A673 (cell line): Measurements from ENCODE around the gene MAP7. TPM values are rescaled to one million over a fixed set of nuclear protein-coding genes. Genes with fewer than 3 reads are reported as not detected.

Source experiments
- BruUV-seq: library from RNA; stranded (reverse); fragments of 400-500 nt; replicated peaks from 2 replicates; lab custom pipeline; 2021; lab: Mats Ljungman, UMichigan
- CTCF ChIA-PET: fragments of 300-600 bp; sonication (Branson Sonifier 250); formaldehyde crosslinking; loops from one replicate; lab custom pipeline; 2022; ENCODE audit warnings: antibody characterized with exemption; lab: Charles Lee
- POLR2A ChIA-PET: fragments of 300-600 bp; sonication (Branson Sonifier 250); formaldehyde crosslinking; loops from one replicate; lab custom pipeline; 2022; ENCODE audit warnings: antibody characterized with exemption; ENCODE audit not compliant: low non-redundant PET; lab: Charles Lee
- DNase-seq: peaks from one replicate; pipeline ENCODE4 v3.0.0-alpha.2; 2015; ENCODE audit warnings: low spot score
- H3K27ac ChIP-seq: fragments of 200-600 bp; sonication (generic); 2 replicates; pipeline ENCODE4 v1.5.1; 2016; ENCODE audit warnings: mixed run types, low read depth, mild to moderate bottlenecking, mixed read lengths, antibody characterized with exemption, low read length; ENCODE audit not compliant: poor library complexity, severe bottlenecking
- H3K27me3 ChIP-seq: fragments of 200-600 bp; sonication (generic); replicated peaks from 2 replicates; pipeline ENCODE4 v1.6.1; 2017; ENCODE audit warnings: mixed run types, low read depth, mild to moderate bottlenecking, mixed read lengths, antibody characterized with exemption, low read length; ENCODE audit not compliant: insufficient read depth, poor library complexity
- H3K36me3 ChIP-seq: fragments of 200-600 bp; sonication (generic); 2 replicates; pipeline ENCODE4 v1.6.1; 2016; ENCODE audit warnings: mixed run types, mild to moderate bottlenecking, mixed read lengths, antibody characterized with exemption, low read length; ENCODE audit not compliant: insufficient read depth, poor library complexity, severe bottlenecking
- H3K4me1 ChIP-seq: fragments of 200-600 bp; sonication (generic); 2 replicates; pipeline ENCODE4 v1.6.1; 2017; ENCODE audit warnings: mixed run types, mild to moderate bottlenecking, mixed read lengths, antibody characterized with exemption, low read length; ENCODE audit not compliant: insufficient read depth, poor library complexity, severe bottlenecking
- H3K4me3 ChIP-seq: fragments of 200-600 bp; sonication (generic); 2 replicates; pipeline ENCODE4 v1.5.1; 2016; ENCODE audit warnings: low read depth, mixed run types, mild to moderate bottlenecking, mixed read lengths, low read length; ENCODE audit not compliant: poor library complexity, severe bottlenecking
- H3K9me3 ChIP-seq: fragments of 200-600 bp; sonication (generic); 2 replicates; pipeline ENCODE4 v1.6.1; 2016; ENCODE audit warnings: mixed run types, low read depth, mild to moderate bottlenecking, mixed read lengths, antibody characterized with exemption, low read length; ENCODE audit not compliant: poor library complexity, severe bottlenecking
- CTCF ChIP-seq: fragments of 300-800, 200-600 bp; sonication (generic); conservative IDR thresholded peaks from 2 replicates; pipeline ENCODE4 v1.5.1; 2017; ENCODE audit warnings: low read depth, mild to moderate bottlenecking, antibody characterized with exemption, low read length, moderate library complexity, mixed read lengths
- EZH2 ChIP-seq: fragments of 200-600 bp; sonication (generic); IDR thresholded peaks from 2 replicates; pipeline ENCODE4 v1.6.1; 2017; ENCODE audit warnings: borderline replicate concordance, low read depth, mild to moderate bottlenecking, mixed read lengths, antibody characterized with exemption, low read length; ENCODE audit not compliant: poor library complexity, severe bottlenecking
- intact Hi-C: fragments of 100-400 bp; cut with micrococcal nuclease; formaldehyde crosslinking; loops from one replicate; pipeline ENCODE4 v1.10.0; 2022; ENCODE audit not compliant: unreplicated experiment
- total RNA-seq: library from RNA; stranded (reverse); gene quantifications from 2 replicates; pipeline ENCODE4 v1.2.3, GENCODE V29; 2021

Gene MAP7
- total RNA-seq, 1 experiment from 2014 or later = 0.09 TPM

DNA sequence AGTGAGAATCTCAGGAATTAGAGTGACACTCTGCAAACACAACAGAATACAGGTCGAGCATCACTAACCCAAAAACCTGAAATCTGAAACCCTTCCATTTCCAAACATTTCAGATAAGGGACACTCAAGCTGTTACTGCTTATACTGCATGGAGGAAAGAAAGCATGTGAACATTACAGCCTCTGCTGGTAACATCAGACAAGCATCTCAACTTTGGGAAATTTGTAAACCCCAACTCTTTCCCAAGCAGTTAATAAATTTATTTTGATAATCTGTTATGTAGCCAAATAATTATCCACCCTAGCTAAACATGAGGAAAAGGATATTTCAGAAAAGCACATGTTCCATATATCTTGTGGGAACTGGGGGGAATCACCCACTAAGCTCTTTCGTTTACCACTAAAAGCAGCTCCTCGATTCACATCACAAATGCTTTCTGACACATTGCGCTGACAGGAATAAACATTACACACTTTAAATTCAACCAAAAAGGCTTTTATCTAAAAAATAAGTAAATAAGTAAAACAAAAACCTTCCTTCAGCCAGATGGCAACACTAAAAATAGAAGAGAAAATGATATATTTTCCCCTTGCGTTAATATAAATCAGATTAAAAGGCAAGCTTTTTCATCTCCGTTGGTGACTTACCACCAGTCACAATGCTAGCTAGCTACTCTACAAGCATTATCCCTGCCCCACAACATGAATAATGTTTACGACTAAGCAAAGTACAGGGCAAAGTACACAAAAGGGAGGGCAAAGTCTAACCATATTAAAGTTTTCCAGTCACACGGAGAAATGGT, 120.8 kb downstream of the MAP7 start:
- CTCF ChIA-PET = no interaction called here
- no peak for DNase-seq
- H3K36me3 ChIP-seq = no peaks in the 10 kb centered on the region
- intact Hi-C loops = no loop called here
- H3K27ac ChIP-seq = no peak overlapping the region
- POLR2A ChIA-PET = no interaction called here
- H3K27me3 ChIP-seq = peaks cover 3% of the 10 kb centered on the region
- TF ChIP-seq CTCF = no peak
- TF ChIP-seq EZH2 = no peak
- H3K4me3 ChIP-seq = no peak overlapping the region
- H3K4me1 ChIP-seq = no peaks in the 10 kb centered on the region
- no peaks in the 10 kb centered on the region for H3K9me3 ChIP-seq
- no TSS peak for BruUV-seq

- no peak for DNase-seq
- no peak for TF ChIP-seq CTCF
- no peak for TF ChIP-seq EZH2
- Histone ChIP-seq H3K27me3 (peaks cover 3% of the 10 kb centered on the region), H3K4me3 (no peak overlapping the region), H3K27ac (no peak overlapping the region), H3K36me3 (no peaks in the 10 kb centered on the region), H3K4me1 (no peaks in the 10 kb centered on the region), H3K9me3 (no peaks in the 10 kb centered on the region)
- POLR2A ChIA-PET = no interaction called here
- intact Hi-C loops = no loop called here
- no TSS peak for BruUV-seq
- CTCF ChIA-PET = no interaction called here
These were observed 122.9 kb downstream of the MAP7 start for GRCh38 chr6:136427378-136427717.

- CTCF ChIA-PET = no interaction called here
- Histone ChIP-seq H3K9me3 (no peaks in the 10 kb centered on the region), H3K36me3 (no peaks in the 10 kb centered on the region), H3K4me1 (no peaks in the 10 kb centered on the region), H3K4me3 (no peak overlapping the region), H3K27ac (no peak overlapping the region), H3K27me3 (peaks cover 3% of the 10 kb centered on the region)
- TF ChIP-seq CTCF (no peak), EZH2 (no peak)
- intact Hi-C loops = no loop called here
- DNase-seq = no peak
- BruUV-seq = no TSS peak
- POLR2A ChIA-PET = no interaction called here
These were observed 123.4 kb downstream of the MAP7 start for GRCh38 chr6:136426627-136427377.
